ENCODE results near the gene MAGEB4. TPM values are rescaled to one million over a fixed set of nuclear protein-coding genes. Genes with fewer than 3 reads are reported as not detected.

The MAGEB4 gene
- total RNA-seq, 1 experiment from 2014 or later, result not detected

DNA sequence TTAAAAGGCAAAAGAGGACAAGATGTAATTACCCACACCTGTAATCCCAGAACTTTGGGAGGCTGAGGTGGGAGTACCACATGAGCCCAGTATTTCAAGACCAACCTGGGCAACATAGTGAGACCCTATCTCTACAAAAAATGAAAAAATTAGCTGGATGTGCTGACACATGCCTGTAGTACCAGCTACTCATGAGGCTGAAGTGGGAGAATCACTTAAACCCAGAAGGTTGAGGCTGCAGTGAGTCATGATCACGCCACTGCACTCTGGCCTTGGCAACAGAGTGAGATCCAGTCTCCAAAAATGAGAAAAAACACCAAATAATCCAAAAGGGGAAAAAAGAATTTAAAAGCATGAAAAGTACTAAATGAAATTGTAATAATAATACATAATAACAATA, 36.6 kb downstream of the MAGEB4 start (continued):
- TF ChIP-seq, protein P1, sequence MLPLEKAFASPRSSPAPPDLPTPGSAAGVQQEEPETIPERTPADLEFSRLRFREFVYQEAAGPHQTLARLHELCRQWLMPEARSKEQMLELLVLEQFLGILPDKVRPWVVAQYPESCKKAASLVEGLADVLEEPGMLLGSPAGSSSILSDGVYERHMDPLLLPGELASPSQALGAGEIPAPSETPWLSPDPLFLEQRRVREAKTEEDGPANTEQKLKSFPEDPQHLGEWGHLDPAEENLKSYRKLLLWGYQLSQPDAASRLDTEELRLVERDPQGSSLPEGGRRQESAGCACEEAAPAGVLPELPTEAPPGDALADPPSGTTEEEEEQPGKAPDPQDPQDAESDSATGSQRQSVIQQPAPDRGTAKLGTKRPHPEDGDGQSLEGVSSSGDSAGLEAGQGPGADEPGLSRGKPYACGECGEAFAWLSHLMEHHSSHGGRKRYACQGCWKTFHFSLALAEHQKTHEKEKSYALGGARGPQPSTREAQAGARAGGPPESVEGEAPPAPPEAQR (CRISPR knock-in tag; IDR thresholded peaks at IDR 0.05), result no peak
- TF ChIP-seq KAT7 (CRISPR knock-in tag; IDR thresholded peaks at IDR 0.05; ENCODE audit: borderline replicate concordance), result no peak

DNA sequence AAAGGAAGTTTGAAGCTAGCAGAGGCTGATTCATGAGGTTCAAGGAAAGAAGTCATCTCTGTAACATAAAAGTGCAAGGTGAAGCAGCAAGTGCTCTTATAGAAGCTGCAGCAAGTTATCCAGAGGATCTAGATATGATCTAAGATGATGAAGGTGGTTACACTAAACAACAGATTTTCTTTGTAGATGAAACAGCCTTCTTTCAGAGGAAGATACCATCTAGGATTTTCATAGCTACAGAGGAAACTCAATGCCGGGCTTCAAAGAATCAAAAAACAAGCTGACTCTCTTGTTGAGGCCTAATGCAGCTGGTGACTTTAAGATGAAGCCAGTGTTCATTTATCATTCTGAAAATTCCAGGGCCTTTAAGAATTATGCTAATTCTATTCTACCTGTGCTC, 38.6 kb downstream of the MAGEB4 start:
- TF ChIP-seq TEAD1 (CRISPR knock-in tag; IDR thresholded peaks at IDR 0.05), result no peak
- TF ChIP-seq, protein P2, sequence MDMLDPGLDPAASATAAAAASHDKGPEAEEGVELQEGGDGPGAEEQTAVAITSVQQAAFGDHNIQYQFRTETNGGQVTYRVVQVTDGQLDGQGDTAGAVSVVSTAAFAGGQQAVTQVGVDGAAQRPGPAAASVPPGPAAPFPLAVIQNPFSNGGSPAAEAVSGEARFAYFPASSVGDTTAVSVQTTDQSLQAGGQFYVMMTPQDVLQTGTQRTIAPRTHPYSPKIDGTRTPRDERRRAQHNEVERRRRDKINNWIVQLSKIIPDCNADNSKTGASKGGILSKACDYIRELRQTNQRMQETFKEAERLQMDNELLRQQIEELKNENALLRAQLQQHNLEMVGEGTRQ (CRISPR knock-in tag; IDR thresholded peaks at IDR 0.05), result no peak
- no peak for TF ChIP-seq NFATC4 (CRISPR knock-in tag; IDR thresholded peaks at IDR 0.05)
- TF ChIP-seq GTF2I (CRISPR knock-in tag; conservative IDR thresholded peaks at IDR 0.05), result no peak
- no peak for TF ChIP-seq CREB1 (CRISPR knock-in tag; IDR thresholded peaks at IDR 0.05)
- no peak for TF ChIP-seq ESRRA (CRISPR knock-in tag; IDR thresholded peaks at IDR 0.05; ENCODE audit: borderline replicate concordance)
- CTCF ChIA-PET, result no interaction called here
- no peak overlapping the region for H3K27ac Mint-ChIP-seq
- H3K4me1 Mint-ChIP-seq, result peaks cover under 1% of the 10 kb centered on the region; the same call in 1 of the 2 replicates
- ATAC-seq (no peak), DNase-seq (ENCODE audit: low spot score) (no peak)
- H3K36me3 Mint-ChIP-seq, result no peaks in the 10 kb centered on the region
- no peaks in the 10 kb centered on the region for H3K9me3 Mint-ChIP-seq
- H3K27me3 Mint-ChIP-seq (ENCODE audit: low read depth), result no peaks in the 10 kb centered on the region
- POLR2A ChIA-PET, result no interaction called here
- no peak overlapping the region for H3K4me3 Mint-ChIP-seq

DNA sequence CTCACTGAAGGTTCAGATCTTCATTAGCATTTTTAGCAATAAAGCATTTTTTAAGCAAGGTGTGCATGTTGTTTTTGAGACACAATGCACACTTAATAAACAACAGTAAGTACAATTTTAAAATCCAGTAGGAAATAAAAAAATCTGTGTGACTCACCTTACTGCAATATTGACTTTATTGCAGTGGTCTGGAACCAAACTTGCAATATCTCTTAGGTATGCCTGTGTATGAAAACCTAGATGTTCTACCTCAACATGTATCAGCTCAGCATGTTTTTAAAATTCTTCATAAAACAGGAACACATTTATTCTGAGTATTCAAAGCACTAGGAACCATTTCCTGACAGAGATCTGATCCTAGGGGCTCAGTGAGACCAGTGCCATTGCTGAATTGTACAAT, 40.7 kb downstream of the MAGEB4 start:
- POLR2A ChIA-PET, result no interaction called here
- Mint-ChIP-seq H3K4me1 (no peaks in the 10 kb centered on the region), H3K36me3 (no peaks in the 10 kb centered on the region), H3K27me3 (ENCODE audit: low read depth) (no peaks in the 10 kb centered on the region), H3K4me3 (no peak overlapping the region), H3K27ac (no peak overlapping the region), H3K9me3 (no peaks in the 10 kb centered on the region)
- CTCF ChIA-PET, result no interaction called here
- ATAC-seq (no peak), DNase-seq (ENCODE audit: low spot score) (no peak)
- TF ChIP-seq, protein P3, sequence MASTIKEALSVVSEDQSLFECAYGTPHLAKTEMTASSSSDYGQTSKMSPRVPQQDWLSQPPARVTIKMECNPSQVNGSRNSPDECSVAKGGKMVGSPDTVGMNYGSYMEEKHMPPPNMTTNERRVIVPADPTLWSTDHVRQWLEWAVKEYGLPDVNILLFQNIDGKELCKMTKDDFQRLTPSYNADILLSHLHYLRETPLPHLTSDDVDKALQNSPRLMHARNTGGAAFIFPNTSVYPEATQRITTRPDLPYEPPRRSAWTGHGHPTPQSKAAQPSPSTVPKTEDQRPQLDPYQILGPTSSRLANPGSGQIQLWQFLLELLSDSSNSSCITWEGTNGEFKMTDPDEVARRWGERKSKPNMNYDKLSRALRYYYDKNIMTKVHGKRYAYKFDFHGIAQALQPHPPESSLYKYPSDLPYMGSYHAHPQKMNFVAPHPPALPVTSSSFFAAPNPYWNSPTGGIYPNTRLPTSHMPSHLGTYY (CRISPR knock-in tag; IDR thresholded peaks at IDR 0.05), result no peak
- TF ChIP-seq, protein P4, sequence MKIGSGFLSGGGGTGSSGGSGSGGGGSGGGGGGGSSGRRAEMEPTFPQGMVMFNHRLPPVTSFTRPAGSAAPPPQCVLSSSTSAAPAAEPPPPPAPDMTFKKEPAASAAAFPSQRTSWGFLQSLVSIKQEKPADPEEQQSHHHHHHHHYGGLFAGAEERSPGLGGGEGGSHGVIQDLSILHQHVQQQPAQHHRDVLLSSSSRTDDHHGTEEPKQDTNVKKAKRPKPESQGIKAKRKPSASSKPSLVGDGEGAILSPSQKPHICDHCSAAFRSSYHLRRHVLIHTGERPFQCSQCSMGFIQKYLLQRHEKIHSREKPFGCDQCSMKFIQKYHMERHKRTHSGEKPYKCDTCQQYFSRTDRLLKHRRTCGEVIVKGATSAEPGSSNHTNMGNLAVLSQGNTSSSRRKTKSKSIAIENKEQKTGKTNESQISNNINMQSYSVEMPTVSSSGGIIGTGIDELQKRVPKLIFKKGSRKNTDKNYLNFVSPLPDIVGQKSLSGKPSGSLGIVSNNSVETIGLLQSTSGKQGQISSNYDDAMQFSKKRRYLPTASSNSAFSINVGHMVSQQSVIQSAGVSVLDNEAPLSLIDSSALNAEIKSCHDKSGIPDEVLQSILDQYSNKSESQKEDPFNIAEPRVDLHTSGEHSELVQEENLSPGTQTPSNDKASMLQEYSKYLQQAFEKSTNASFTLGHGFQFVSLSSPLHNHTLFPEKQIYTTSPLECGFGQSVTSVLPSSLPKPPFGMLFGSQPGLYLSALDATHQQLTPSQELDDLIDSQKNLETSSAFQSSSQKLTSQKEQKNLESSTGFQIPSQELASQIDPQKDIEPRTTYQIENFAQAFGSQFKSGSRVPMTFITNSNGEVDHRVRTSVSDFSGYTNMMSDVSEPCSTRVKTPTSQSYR (CRISPR knock-in tag; IDR thresholded peaks at IDR 0.05), result no peak
- TF ChIP-seq ZNF121 (CRISPR knock-in tag; IDR thresholded peaks at IDR 0.05) (no peak), GRHL2 (CRISPR knock-in tag; IDR thresholded peaks at IDR 0.05; ENCODE audit: insufficient replicate concordance, severe bottlenecking) (no peak), TP53 (CRISPR knock-in tag; IDR thresholded peaks at IDR 0.05) (no peak), MXD4 (CRISPR knock-in tag; IDR thresholded peaks at IDR 0.05; ENCODE audit: borderline replicate concordance) (no peak), GABPB1 (CRISPR knock-in tag; IDR thresholded peaks at IDR 0.05) (no peak), CREM (CRISPR knock-in tag; IDR thresholded peaks at IDR 0.05) (no peak), CBFB (CRISPR knock-in tag; IDR thresholded peaks at IDR 0.05; ENCODE audit: low read depth) (no peak)
- TF ChIP-seq, protein P5, sequence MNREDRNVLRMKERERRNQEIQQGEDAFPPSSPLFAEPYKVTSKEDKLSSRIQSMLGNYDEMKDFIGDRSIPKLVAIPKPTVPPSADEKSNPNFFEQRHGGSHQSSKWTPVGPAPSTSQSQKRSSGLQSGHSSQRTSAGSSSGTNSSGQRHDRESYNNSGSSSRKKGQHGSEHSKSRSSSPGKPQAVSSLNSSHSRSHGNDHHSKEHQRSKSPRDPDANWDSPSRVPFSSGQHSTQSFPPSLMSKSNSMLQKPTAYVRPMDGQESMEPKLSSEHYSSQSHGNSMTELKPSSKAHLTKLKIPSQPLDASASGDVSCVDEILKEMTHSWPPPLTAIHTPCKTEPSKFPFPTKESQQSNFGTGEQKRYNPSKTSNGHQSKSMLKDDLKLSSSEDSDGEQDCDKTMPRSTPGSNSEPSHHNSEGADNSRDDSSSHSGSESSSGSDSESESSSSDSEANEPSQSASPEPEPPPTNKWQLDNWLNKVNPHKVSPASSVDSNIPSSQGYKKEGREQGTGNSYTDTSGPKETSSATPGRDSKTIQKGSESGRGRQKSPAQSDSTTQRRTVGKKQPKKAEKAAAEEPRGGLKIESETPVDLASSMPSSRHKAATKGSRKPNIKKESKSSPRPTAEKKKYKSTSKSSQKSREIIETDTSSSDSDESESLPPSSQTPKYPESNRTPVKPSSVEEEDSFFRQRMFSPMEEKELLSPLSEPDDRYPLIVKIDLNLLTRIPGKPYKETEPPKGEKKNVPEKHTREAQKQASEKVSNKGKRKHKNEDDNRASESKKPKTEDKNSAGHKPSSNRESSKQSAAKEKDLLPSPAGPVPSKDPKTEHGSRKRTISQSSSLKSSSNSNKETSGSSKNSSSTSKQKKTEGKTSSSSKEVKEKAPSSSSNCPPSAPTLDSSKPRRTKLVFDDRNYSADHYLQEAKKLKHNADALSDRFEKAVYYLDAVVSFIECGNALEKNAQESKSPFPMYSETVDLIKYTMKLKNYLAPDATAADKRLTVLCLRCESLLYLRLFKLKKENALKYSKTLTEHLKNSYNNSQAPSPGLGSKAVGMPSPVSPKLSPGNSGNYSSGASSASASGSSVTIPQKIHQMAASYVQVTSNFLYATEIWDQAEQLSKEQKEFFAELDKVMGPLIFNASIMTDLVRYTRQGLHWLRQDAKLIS (CRISPR knock-in tag; IDR thresholded peaks at IDR 0.05; ENCODE audit: borderline replicate concordance), result no peak
- TF ChIP-seq, protein P6, sequence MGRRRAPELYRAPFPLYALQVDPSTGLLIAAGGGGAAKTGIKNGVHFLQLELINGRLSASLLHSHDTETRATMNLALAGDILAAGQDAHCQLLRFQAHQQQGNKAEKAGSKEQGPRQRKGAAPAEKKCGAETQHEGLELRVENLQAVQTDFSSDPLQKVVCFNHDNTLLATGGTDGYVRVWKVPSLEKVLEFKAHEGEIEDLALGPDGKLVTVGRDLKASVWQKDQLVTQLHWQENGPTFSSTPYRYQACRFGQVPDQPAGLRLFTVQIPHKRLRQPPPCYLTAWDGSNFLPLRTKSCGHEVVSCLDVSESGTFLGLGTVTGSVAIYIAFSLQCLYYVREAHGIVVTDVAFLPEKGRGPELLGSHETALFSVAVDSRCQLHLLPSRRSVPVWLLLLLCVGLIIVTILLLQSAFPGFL (CRISPR knock-in tag; IDR thresholded peaks at IDR 0.05; ENCODE audit: borderline replicate concordance), result no peak
- TF ChIP-seq, protein P7, sequence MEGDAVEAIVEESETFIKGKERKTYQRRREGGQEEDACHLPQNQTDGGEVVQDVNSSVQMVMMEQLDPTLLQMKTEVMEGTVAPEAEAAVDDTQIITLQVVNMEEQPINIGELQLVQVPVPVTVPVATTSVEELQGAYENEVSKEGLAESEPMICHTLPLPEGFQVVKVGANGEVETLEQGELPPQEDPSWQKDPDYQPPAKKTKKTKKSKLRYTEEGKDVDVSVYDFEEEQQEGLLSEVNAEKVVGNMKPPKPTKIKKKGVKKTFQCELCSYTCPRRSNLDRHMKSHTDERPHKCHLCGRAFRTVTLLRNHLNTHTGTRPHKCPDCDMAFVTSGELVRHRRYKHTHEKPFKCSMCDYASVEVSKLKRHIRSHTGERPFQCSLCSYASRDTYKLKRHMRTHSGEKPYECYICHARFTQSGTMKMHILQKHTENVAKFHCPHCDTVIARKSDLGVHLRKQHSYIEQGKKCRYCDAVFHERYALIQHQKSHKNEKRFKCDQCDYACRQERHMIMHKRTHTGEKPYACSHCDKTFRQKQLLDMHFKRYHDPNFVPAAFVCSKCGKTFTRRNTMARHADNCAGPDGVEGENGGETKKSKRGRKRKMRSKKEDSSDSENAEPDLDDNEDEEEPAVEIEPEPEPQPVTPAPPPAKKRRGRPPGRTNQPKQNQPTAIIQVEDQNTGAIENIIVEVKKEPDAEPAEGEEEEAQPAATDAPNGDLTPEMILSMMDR (IDR thresholded peaks at IDR 0.05), result no peak
